Esophagus squamous epithelium (tissue), 5 donors: ENCODE results near the gene GPSM1. TPM values are rescaled to one million over a fixed set of nuclear protein-coding genes. Genes with fewer than 3 reads are reported as not detected.

Experiments used
- DNase-seq: peaks from one replicate; lab custom pipeline; 2025; lab: John Stamatoyannopoulos, UW
- H3K27ac ChIP-seq, 4 donors: fragments of 200-600 bp; sonication (generic); one replicate each; pipeline ENCODE4 v1.5.1; 2016 to 2019; ENCODE audit warnings: mild to moderate bottlenecking in 1 of 4
- H3K27me3 ChIP-seq, 4 donors: fragments of 200-600 bp; sonication (generic); 1 replicate in 3 of 4; 2 replicates in 1 of 4; pipeline versions ENCODE4 v1.5.1 to v1.6.0; 2017 to 2021; ENCODE audit warnings: antibody characterized with exemption in 1 of 4
- H3K36me3 ChIP-seq, 3 donors: fragments of 200-600 bp; sonication (generic); one replicate each; pipeline ENCODE4 v1.5.1; 2016 to 2019
- H3K4me1 ChIP-seq, 3 donors: fragments of 200-600 bp; sonication (generic); one replicate each; pipeline ENCODE4 v1.5.1; 2017 to 2019
- H3K4me3 ChIP-seq, 4 donors: fragments of 200-600 bp; sonication (generic); 1 replicate in 3 of 4; 2 replicates in 1 of 4; pipeline ENCODE4 v1.5.1; 2016 to 2019; ENCODE audit warnings: mild to moderate bottlenecking in 2 of 4, moderate library complexity in 1 of 4
- H3K9me3 ChIP-seq, 3 donors: fragments of 200-600 bp; sonication (generic); one replicate each; pipeline ENCODE4 v1.5.1; 2016 to 2019
- POLR2A ChIP-seq, 4 donors: fragments of 450-650 bp; IDR thresholded peaks; one replicate each; pipeline ENCODE4 v1.6.1; 2017; ENCODE audit warnings: antibody characterized with exemption in 4 of 4, mild to moderate bottlenecking in 4 of 4, moderate library complexity in 3 of 4
- WGBS, 2 donors: methylation state at CpG; one replicate each; pipeline ENCODE4 v1.1.5; 2018; 5-methylcytosine and 5-hydroxymethylcytosine counted together
- intact Hi-C: fragments of 100-400 bp; cut with DNase I; formaldehyde crosslinking; loops from one replicate; pipeline ENCODE4 v1.15.0; 2022
- total RNA-seq, 4 donors: library from RNA; depleted of rRNA; stranded (reverse); fragments of >200 nt; gene quantifications; one replicate each; pipeline ENCODE4 v1.1.0, GENCODE V29; 2016
- TF ChIP-seq, protein P1 (sequence below), 6 experiments: fragments of 450-650 bp in 4 of 6; fragments of 200-600 bp in 2 of 6; sonication (generic) in 2 of 6; IDR thresholded peaks; one replicate each; pipeline ENCODE4 v1.5.1; 2016 to 2019; ENCODE audit warnings: antibody characterized with exemption in 6 of 6, mild to moderate bottlenecking in 4 of 6, moderate library complexity in 4 of 6
- donor health status: DM: yes; HTN: yes; CAD: no.

Gene GPSM1
- total RNA-seq, 4 donors from 2014 or later = 0.72 to 8.2 (median 1.9) TPM

DNA sequence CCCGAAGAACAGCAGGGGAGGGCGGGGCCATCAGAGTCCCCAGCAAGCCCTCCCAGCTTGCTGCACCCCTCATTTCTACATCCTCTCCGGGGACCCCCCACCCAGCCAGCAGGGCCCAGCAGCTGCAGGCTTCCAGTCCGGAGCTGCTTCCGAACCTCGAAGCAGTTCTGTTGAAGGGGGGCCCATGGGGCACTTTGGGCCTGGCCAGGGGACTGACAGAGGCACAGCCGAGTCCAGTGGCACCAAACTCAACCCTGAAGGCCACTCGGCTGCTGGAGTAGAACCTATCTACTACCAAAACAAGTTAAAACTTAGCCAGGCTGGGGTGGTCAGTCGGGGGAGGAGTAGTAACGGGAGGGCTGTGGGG, 15.3 kb upstream of the GPSM1 start:
- H3K27ac ChIP-seq = no peak overlapping the region
- H3K9me3 ChIP-seq = peaks cover 0 to 18% (median 11%) of the 10 kb centered on the region in 3 donors
- H3K36me3 ChIP-seq = no peaks in the 10 kb centered on the region
- TF ChIP-seq, protein P1, sequence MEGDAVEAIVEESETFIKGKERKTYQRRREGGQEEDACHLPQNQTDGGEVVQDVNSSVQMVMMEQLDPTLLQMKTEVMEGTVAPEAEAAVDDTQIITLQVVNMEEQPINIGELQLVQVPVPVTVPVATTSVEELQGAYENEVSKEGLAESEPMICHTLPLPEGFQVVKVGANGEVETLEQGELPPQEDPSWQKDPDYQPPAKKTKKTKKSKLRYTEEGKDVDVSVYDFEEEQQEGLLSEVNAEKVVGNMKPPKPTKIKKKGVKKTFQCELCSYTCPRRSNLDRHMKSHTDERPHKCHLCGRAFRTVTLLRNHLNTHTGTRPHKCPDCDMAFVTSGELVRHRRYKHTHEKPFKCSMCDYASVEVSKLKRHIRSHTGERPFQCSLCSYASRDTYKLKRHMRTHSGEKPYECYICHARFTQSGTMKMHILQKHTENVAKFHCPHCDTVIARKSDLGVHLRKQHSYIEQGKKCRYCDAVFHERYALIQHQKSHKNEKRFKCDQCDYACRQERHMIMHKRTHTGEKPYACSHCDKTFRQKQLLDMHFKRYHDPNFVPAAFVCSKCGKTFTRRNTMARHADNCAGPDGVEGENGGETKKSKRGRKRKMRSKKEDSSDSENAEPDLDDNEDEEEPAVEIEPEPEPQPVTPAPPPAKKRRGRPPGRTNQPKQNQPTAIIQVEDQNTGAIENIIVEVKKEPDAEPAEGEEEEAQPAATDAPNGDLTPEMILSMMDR (IDR thresholded peaks at IDR 0.05) = no peak
- TF ChIP-seq POLR2A (IDR thresholded peaks at IDR 0.05) = no peak
- H3K4me1 ChIP-seq = peaks cover 0 to 22% (median 0%) of the 10 kb centered on the region in 3 donors
- intact Hi-C loops = no loop called here
- 20% methylated on average over 1 of the region's 10 CpGs; no CpG with 5 or more reads in 1 of the 2 donors for WGBS, 2 donors
- DNase-seq = no peak
- H3K4me3 ChIP-seq = no peak overlapping the region
- peaks cover 0 to 43% (median 0%) of the 10 kb centered on the region in 4 donors for H3K27me3 ChIP-seq

DNA sequence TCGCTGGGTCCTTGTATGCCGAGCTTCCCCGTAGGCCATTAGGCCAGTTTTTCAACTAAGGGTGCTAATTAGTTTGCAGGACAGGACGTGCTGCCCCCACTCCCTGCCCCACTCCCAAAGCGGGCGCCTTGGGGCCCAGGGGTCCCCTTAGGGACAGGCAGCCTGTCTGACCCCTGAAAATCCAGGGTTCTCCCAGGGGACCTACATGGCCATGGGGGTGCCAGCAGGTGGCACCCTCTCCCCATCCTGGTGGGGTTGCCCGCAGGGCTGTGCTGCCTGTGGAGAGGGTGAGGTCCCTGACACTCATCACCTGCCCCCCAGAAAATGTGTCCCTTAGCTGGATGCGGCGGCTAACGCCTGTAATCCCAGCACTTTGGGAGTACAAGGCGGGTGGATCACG, 14.9 kb upstream of the GPSM1 start:
- Histone ChIP-seq H3K36me3 (no peaks in the 10 kb centered on the region), H3K27me3 (peaks cover 0 to 39% (median 0%) of the 10 kb centered on the region in 4 donors), H3K9me3 (peaks cover 0 to 18% (median 11%) of the 10 kb centered on the region in 3 donors), H3K4me1 (peaks cover 0 to 22% (median 0%) of the 10 kb centered on the region in 3 donors), H3K4me3 (no peak overlapping the region), H3K27ac (no peak overlapping the region)
- DNase-seq = no peak
- 47% methylated on average over 3 of the region's 12 CpGs; no CpG with 5 or more reads in 1 of the 2 donors for WGBS, 2 donors
- TF ChIP-seq, protein P1 (IDR thresholded peaks at IDR 0.05) = peak in 5 of 6 experiments; percentile 33 to 56 (median 45)
- TF ChIP-seq POLR2A (IDR thresholded peaks at IDR 0.05) = no peak
- intact Hi-C loops = no loop called here

DNA sequence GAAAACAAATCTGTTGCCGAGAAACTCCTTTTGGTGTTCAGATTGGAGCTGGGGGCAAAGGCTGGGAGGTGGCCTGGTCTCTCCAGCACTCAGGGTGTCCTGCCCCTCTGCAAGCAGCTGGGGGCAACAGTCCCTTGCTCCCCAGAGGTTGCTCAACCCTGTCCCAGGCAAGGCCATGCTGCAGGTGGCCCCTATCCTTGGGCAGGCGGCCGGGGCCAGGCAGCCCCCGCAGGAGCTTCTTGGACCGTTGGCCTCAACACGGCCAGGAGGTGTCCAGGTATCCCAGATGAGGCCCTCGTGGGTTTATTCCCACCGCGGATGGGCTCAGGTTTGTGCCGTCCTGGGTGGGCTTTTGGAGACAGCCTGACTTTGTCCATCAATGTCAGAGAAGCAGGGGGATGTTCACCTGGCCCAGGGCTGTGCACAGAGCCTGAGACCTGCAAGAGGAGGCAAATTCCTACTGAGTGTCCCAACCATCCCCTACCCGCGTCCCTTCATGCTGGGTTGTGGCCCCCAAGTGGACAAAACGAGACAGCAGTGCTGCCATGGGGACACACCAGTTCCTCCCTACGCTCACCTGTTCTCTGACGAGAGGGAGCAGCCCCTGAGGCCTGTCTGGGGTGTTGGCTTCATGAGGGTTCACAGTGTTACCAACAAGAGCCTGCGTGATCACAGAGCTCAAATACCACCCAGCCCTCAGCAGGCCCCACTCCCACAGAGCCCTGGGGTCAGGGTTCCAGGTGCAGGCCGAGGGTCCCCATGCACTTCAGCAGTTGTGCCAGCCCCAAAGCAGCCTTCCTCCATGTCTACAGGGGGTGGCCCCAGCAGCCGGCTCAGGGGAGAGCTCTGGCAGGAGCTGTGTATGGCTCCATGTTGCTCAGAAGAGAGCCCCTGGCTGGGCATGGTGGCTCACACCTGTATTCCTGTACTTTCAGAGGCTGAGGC, 14.0 kb upstream of the GPSM1 start:
- Histone ChIP-seq H3K27ac (no peak overlapping the region), H3K4me1 (peaks cover 0 to 22% (median 0%) of the 10 kb centered on the region in 3 donors), H3K36me3 (no peaks in the 10 kb centered on the region), H3K27me3 (peaks cover 0 to 39% (median 0%) of the 10 kb centered on the region in 4 donors), H3K4me3 (no peak overlapping the region), H3K9me3 (peaks cover 0 to 18% (median 11%) of the 10 kb centered on the region in 3 donors)
- TF ChIP-seq, protein P1 (IDR thresholded peaks at IDR 0.05) = no peak
- TF ChIP-seq POLR2A (IDR thresholded peaks at IDR 0.05) = no peak
- intact Hi-C loops = no loop called here
- no peak for DNase-seq
- WGBS, 2 donors = 82% methylated on average over 13 of the region's 18 CpGs; no CpG with 5 or more reads in 1 of the 2 donors

DNA sequence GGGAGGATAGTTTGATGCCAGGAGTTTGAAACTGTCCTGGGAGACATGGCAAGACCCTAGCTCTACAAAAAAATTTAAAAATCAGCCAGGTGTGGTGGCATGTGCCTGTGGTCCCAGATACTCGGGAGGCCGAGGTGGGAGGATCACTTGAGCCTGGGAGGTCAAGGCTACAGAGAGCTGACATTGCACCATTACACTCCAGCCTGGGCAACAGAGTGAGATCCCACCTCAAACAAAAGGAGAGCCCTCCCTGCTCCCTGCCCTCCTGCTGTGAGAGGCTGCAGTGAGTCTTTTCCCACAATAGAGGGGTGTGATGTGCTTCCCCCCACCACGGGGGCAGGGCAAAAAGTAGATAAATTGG, 13.3 kb upstream of the GPSM1 start:
- intact Hi-C loops = no loop called here
- WGBS, 2 donors = 78 to 93% methylated on average over 3 of the region's 3 CpGs
- Histone ChIP-seq H3K4me1 (peaks cover 0 to 20% (median 0%) of the 10 kb centered on the region in 3 donors), H3K36me3 (no peaks in the 10 kb centered on the region), H3K27me3 (peaks cover 0 to 35% (median 0%) of the 10 kb centered on the region in 4 donors), H3K4me3 (no peak overlapping the region), H3K9me3 (peaks cover 0 to 18% (median 11%) of the 10 kb centered on the region in 3 donors), H3K27ac (no peak overlapping the region)
- TF ChIP-seq, protein P1 (IDR thresholded peaks at IDR 0.05) = no peak
- TF ChIP-seq POLR2A (IDR thresholded peaks at IDR 0.05) = no peak
- DNase-seq = no peak

DNA sequence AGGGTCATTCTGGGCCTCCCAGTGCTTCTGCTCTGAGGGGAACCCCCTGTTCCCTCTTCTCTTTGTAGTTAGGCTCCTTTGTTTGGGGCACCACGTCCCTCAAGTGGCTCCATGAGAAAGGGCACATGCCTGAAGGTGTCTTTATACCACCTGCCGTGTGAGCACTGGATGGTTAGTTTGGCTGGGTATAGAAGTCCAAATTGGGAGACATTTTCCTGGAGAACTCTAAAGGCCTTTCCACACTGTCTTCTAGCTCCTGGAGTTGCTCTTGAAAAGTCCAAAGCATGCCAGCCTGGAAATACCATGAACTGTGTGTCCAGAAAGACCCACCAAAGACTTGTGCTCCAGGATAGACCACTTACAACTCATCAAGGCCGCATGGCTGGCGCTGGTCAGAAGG, 12.4 kb upstream of the GPSM1 start:
- Histone ChIP-seq H3K4me3 (no peak overlapping the region), H3K9me3 (peaks cover 0 to 18% (median 11%) of the 10 kb centered on the region in 3 donors), H3K27ac (no peak overlapping the region), H3K27me3 (peaks cover 0 to 27% (median 0%) of the 10 kb centered on the region in 4 donors), H3K36me3 (no peaks in the 10 kb centered on the region), H3K4me1 (peaks cover 0 to 14% (median 0%) of the 10 kb centered on the region in 3 donors)
- no peak for DNase-seq
- intact Hi-C loops = no loop called here
- no peak for TF ChIP-seq POLR2A (IDR thresholded peaks at IDR 0.05)
- TF ChIP-seq, protein P1 (IDR thresholded peaks at IDR 0.05) = no peak
- WGBS, 2 donors = 54 to 72% methylated on average over 2 to 3 of the region's 4 CpGs
